CD8-positive, alpha-beta memory T cell (primary cell): ENCODE measurements around the gene TBC1D14. TPM values are rescaled to one million over a fixed set of nuclear protein-coding genes. Genes with fewer than 3 reads are reported as not detected.
"Not testable (repeated sequence)": the region's sequence is repeated elsewhere in the genome, so short reads cannot be mapped to it uniquely, and the experiment has no call there.

ENCODE experiments used
- CTCF ChIA-PET: fragments of 350-600 bp; sonication (Branson Sonifier 250); formaldehyde crosslinking; loops from one replicate; lab custom pipeline; 2021; ENCODE audit warnings: antibody characterized with exemption; lab: Charles Lee
- POLR2A ChIA-PET: fragments of 350-600 bp; sonication (Branson Sonifier 250); formaldehyde crosslinking; loops from one replicate; lab custom pipeline; 2021; ENCODE audit warnings: antibody characterized with exemption; lab: Charles Lee
- DNase-seq, 5 donors: peaks; one replicate each; pipeline versions ENCODE4 v3.0.0 to v3.0.0-alpha.2; 2020 to 2022; ENCODE audit warnings: mixed read lengths in 1 of 5
- H3K27ac ChIP-seq: one replicate; pipeline ENCODE4 v1.7.0; 2013; ENCODE audit warnings: low read depth, mild to moderate bottlenecking, low read length, moderate library complexity
- H3K27me3 ChIP-seq: 2 replicates; pipeline ENCODE4 v1.7.0; 2013; ENCODE audit warnings: low read length, mild to moderate bottlenecking; ENCODE audit not compliant: insufficient read depth, poor library complexity, severe bottlenecking
- H3K36me3 ChIP-seq: 2 replicates; pipeline ENCODE4 v1.7.0; 2013; ENCODE audit warnings: mild to moderate bottlenecking, low read length, moderate library complexity; ENCODE audit not compliant: insufficient read depth
- H3K4me1 ChIP-seq: 2 replicates; pipeline ENCODE4 v1.7.0; 2013; ENCODE audit warnings: mild to moderate bottlenecking, low read length, moderate library complexity; ENCODE audit not compliant: insufficient read depth
- H3K4me3 ChIP-seq: 2 replicates; pipeline ENCODE4 v1.7.0; 2013; ENCODE audit warnings: mild to moderate bottlenecking, low read length
- H3K9me3 ChIP-seq: 2 replicates; pipeline ENCODE4 v1.7.0; 2013; ENCODE audit warnings: mild to moderate bottlenecking, low read length
- H3K27ac Mint-ChIP-seq, 8 donors: one replicate each; pipeline ENCODE4 v1.8.0; 2020 to 2021; ENCODE audit warnings: mixed read lengths in 8 of 8, mild to moderate bottlenecking in 6 of 8, inconsistent platforms in 3 of 8, moderate library complexity in 3 of 8
- H3K27me3 Mint-ChIP-seq, 2 donors: one replicate each; pipeline ENCODE4 v1.8.0; 2020 to 2021; ENCODE audit warnings: mixed read lengths in 2 of 2, mild to moderate bottlenecking in 1 of 2, moderate library complexity in 1 of 2
- H3K36me3 Mint-ChIP-seq, 3 donors: one replicate each; pipeline ENCODE4 v1.8.0; 2020 to 2021; ENCODE audit warnings: mixed read lengths in 3 of 3, inconsistent platforms in 1 of 3, mild to moderate bottlenecking in 1 of 3
- H3K4me1 Mint-ChIP-seq, 3 donors: one replicate each; pipeline ENCODE4 v1.8.0; 2020 to 2021; ENCODE audit warnings: mixed read lengths in 3 of 3, inconsistent platforms in 1 of 3, mild to moderate bottlenecking in 1 of 3
- H3K4me3 Mint-ChIP-seq, 7 donors: one replicate each; pipeline ENCODE4 v1.8.0; 2020 to 2021; ENCODE audit warnings: mixed read lengths in 7 of 7, mild to moderate bottlenecking in 6 of 7, moderate library complexity in 4 of 7, inconsistent platforms in 2 of 7
- H3K9me3 Mint-ChIP-seq, 5 donors: one replicate each; pipeline ENCODE4 v1.8.0; 2020 to 2022; ENCODE audit warnings: mixed read lengths in 5 of 5, mild to moderate bottlenecking in 3 of 5, moderate library complexity in 2 of 5, inconsistent platforms in 1 of 5
- polyA plus RNA-seq: library from polyadenylated mRNA; unstranded; fragments of 300-500 nt; fragmentation: Illumina TruSeq; gene quantifications from one replicate; pipeline ENCODE4 v1.2.3, GENCODE V29; 2021
- total RNA-seq, 2 experiments: library from RNA; stranded (reverse); gene quantifications; one replicate each; pipeline ENCODE4 v1.2.3, GENCODE V29; 2021

Gene TBC1D14
- total and polyA plus RNA-seq, 3 experiments from 2014 or later = 38.0 to 48.5 (median 43.7) TPM

DNA sequence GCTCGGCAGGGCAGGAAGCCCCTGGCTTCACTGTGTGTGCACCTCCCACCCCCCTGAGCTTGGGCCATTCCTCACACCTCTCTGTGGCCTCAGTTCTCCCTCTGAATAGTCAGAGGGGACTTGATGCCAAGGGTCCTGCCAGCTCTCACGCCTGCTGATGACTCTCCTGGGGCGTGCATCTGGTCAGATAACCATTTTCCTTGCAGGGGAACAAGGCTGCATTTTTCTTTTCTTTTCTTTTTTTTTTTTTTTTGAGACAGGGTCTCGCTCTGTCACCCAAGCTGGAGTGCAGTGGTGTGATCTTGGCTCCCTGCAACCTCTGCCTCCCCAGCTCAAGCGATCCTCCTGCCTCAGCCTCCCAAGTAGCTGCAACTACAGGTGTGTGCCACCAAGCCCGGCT is 3.1 kb upstream of the TBC1D14 start:
- H3K27ac Mint-ChIP-seq, H3K4me3 Mint-ChIP-seq, H3K27me3 ChIP-seq, H3K36me3 Mint-ChIP-seq, H3K9me3 ChIP-seq, H3K9me3 Mint-ChIP-seq, H3K36me3 ChIP-seq, DNase-seq, H3K27ac ChIP-seq, H3K27me3 Mint-ChIP-seq, H3K4me3 ChIP-seq: not testable (repeated sequence)
- H3K4me1 ChIP-seq = peaks cover 36% of the 10 kb centered on the region
- peaks cover 29 to 37% (median 36%) of the 10 kb centered on the region in 3 donors for H3K4me1 Mint-ChIP-seq
- ChIA-PET POLR2A (interaction anchor here (0.6 kb wide), 1 partner anchor 52 kb away, joined by 3 read pairs; no protein-coding TSS in a partner anchor), CTCF (interaction anchor here (1.1 to 3.4 kb wide), 5 partner anchors 20 to 165 kb away, joined by 3 to 9 read pairs (median 3); no protein-coding TSS in a partner anchor)

DNA sequence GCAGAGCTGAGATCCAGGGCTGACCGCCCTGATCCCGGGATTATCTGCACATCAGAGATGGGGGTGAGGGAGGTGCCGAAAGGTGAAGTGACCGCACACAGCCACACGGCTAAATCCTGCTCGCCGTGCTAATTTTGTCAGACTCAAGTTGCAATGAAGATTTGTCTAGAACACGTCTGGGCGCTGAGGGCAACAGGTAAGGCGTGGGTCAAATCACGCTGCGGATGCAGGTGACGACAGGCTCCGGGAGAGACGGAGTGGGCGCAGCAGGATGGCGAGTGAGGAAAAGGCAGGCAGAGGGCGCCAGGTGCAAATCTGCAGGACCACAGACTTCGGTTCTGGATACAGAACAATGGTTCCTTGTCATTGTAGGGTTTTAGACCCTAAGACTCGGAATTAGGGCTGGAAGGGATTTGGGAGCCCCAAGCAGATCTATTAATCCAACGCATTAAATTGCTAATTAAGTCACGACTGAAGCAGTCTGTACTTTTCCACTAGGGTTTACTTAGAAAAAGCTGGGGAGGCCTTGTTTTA is 1.9 kb upstream of the TBC1D14 start:
- Mint-ChIP-seq H3K27me3 (no peaks in the 10 kb centered on the region), H3K9me3 (no peaks in the 10 kb centered on the region), H3K4me1 (peaks cover 35 to 48% (median 47%) of the 10 kb centered on the region in 3 donors), H3K27ac (peak overlapping the region in 2 of 8 donors; percentile 60 to 79), H3K36me3 (peaks cover 0 to 4% (median 0%) of the 10 kb centered on the region in 3 donors), H3K4me3 (peak overlapping the region in 6 of 7 donors; percentile 30 to 94 (median 56))
- Histone ChIP-seq H3K27ac (no peak overlapping the region), H3K27me3 (no peaks in the 10 kb centered on the region), H3K4me3 (no peak overlapping the region), H3K9me3 (no peaks in the 10 kb centered on the region), H3K4me1 (peaks cover 45% of the 10 kb centered on the region), H3K36me3 (no peaks in the 10 kb centered on the region)
- DNase-seq = no peak
- ChIA-PET CTCF (interaction anchor here (1.3 to 3.4 kb wide), 8 partner anchors 9 to 162 kb away, joined by 3 to 15 read pairs (median 4); no protein-coding TSS in a partner anchor), POLR2A (interaction anchor here (2.1 to 2.3 kb wide), 2 partner anchors 9 to 10 kb away, joined by 8 to 34 read pairs; no protein-coding TSS in a partner anchor)

DNA sequence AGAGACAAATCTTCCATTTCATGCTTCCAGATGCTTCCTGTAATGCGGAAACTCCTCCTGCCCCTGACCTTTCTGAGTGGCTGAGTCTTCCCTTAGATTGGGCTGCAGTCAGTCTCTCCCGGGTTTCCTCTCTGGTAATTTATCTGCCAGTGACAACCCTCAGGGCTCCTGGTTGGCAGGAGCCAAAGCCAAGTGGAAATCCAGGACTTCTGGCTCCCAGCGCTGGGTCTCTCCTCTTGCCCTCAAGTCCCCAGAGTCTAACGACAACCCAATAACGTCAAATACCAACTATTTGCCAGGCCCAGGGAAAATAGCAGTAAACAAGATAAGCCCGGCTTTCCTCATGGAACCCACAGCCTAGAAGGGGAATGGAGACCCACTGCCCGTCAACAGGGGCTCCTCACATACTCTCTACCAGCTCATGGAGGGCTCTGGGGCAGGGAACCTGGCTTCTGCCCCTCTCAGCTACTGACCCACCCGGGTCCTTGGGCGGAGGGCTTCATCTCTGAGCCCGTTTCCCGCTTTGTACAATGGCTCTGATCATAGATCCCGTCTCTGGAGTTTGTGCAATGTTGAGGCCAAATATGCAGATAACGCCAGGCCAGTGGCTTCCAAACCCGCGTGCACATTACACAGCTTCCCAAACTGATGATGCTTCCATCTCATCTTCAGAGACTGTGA is 1.1 kb upstream of the TBC1D14 start:
- Histone ChIP-seq H3K4me1 (peaks cover 52% of the 10 kb centered on the region), H3K27me3 (no peaks in the 10 kb centered on the region), H3K4me3 (peak overlapping the region; percentile 64), H3K36me3 (no peaks in the 10 kb centered on the region), H3K27ac (peak overlapping the region; percentile 77), H3K9me3 (no peaks in the 10 kb centered on the region)
- POLR2A ChIA-PET = interaction anchor here (1.0 to 2.9 kb wide), 13 partner anchors 9 to 268 kb away, joined by 3 to 34 read pairs (median 7); partner anchors contain the start of genes GRPEL1, MRFAP1 and TADA2B
- Mint-ChIP-seq H3K27ac (peak overlapping the region; percentile 62 to 95 (median 91)), H3K4me1 (peaks cover 41 to 57% (median 51%) of the 10 kb centered on the region in 3 donors), H3K27me3 (no peaks in the 10 kb centered on the region), H3K9me3 (no peaks in the 10 kb centered on the region), H3K4me3 (peak overlapping the region; percentile 89 to 94 (median 90)), H3K36me3 (peaks cover 0 to 4% (median 0%) of the 10 kb centered on the region in 3 donors)
- CTCF ChIA-PET = interaction anchor here (0.6 to 2.5 kb wide), 21 partner anchors 8 to 267 kb away, joined by 3 to 15 read pairs (median 4); partner anchors contain the start of genes GRPEL1 and TADA2B
- DNase-seq = no peak

DNA sequence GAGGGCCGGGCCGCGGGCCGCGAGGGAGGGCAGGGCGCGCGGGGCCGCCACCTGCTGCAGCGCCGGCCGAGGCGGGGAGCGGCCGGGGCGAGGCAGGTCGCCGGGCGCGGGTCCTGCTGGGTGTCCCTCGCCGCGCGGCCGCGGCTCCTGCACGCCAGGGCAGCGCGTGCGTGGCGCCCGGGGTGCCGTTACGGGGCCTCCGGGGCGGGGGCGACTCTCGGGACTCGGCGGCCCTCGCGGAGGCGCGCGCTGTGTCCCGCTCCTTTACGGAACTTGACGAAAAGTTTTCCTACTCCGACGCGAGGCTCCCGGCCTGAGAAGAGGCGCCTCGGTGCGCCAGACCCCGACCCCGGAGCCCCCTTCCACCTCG is 329 bp downstream of the TBC1D14 start:
- Histone ChIP-seq H3K4me1 (peaks cover 46% of the 10 kb centered on the region), H3K4me3 (peak overlapping the region; percentile 56), H3K9me3 (no peaks in the 10 kb centered on the region), H3K27ac (peak overlapping the region; percentile 77), H3K27me3 (no peaks in the 10 kb centered on the region), H3K36me3 (no peaks in the 10 kb centered on the region)
- peak overlapping the region in 5 of 8 donors; percentile 78 to 94 (median 87) for H3K27ac Mint-ChIP-seq
- H3K9me3 Mint-ChIP-seq = no peaks in the 10 kb centered on the region
- peaks cover 0 to 4% (median 0%) of the 10 kb centered on the region in 3 donors for H3K36me3 Mint-ChIP-seq
- H3K4me3 Mint-ChIP-seq = peak overlapping the region; percentile 86 to 96 (median 90)
- no peak for DNase-seq
- CTCF ChIA-PET = interaction anchor here (0.8 to 2.5 kb wide), 12 partner anchors 11 to 235 kb away, joined by 3 to 15 read pairs (median 5); partner anchors contain the start of gene TADA2B
- H3K4me1 Mint-ChIP-seq = peaks cover 43 to 63% (median 47%) of the 10 kb centered on the region in 3 donors
- H3K27me3 Mint-ChIP-seq = no peaks in the 10 kb centered on the region
- POLR2A ChIA-PET = interaction anchor here (0.5 to 2.9 kb wide), 17 partner anchors 8 to 269 kb away, joined by 3 to 34 read pairs (median 6); partner anchors contain the start of genes GRPEL1, KIAA0232, MRFAP1 and MRFAP1L1

GRCh38 chr4:6910340-6910959 is 824 bp downstream of the TBC1D14 start:
- Mint-ChIP-seq H3K9me3 (no peaks in the 10 kb centered on the region), H3K4me3 (peak overlapping the region; percentile 86 to 96 (median 90)), H3K36me3 (peaks cover 0 to 4% (median 0%) of the 10 kb centered on the region in 3 donors), H3K4me1 (peaks cover 44 to 68% (median 48%) of the 10 kb centered on the region in 3 donors), H3K27me3 (no peaks in the 10 kb centered on the region), H3K27ac (peak overlapping the region; percentile 78 to 97 (median 90))
- ChIA-PET POLR2A (interaction anchor here (0.5 to 2.9 kb wide), 4 partner anchors 11 to 77 kb away, joined by 4 to 21 read pairs (median 5); no protein-coding TSS in a partner anchor), CTCF (interaction anchor here (1.1 to 1.9 kb wide), 4 partner anchors 11 to 64 kb away, joined by 3 to 8 read pairs (median 4); no protein-coding TSS in a partner anchor)
- no peak for DNase-seq
- no peaks in the 10 kb centered on the region for H3K9me3 ChIP-seq
- H3K27me3 ChIP-seq = no peaks in the 10 kb centered on the region
- H3K4me1 ChIP-seq = peaks cover 51% of the 10 kb centered on the region
- H3K4me3 ChIP-seq = peak overlapping the region; percentile 56
- H3K27ac ChIP-seq = peak overlapping the region; percentile 77
- no peaks in the 10 kb centered on the region for H3K36me3 ChIP-seq

- H3K4me1 Mint-ChIP-seq = peaks cover 47 to 75% (median 53%) of the 10 kb centered on the region in 3 donors
- H3K4me3 Mint-ChIP-seq = peak overlapping the region; percentile 86 to 96 (median 90)
- Histone ChIP-seq H3K9me3 (no peaks in the 10 kb centered on the region), H3K27me3 (no peaks in the 10 kb centered on the region), H3K27ac (peak overlapping the region; percentile 27), H3K36me3 (no peaks in the 10 kb centered on the region), H3K4me1 (peaks cover 56% of the 10 kb centered on the region), H3K4me3 (peak overlapping the region; percentile 56)
- peak overlapping the region; percentile 78 to 97 (median 88) for H3K27ac Mint-ChIP-seq
- H3K36me3 Mint-ChIP-seq = peaks cover 0 to 4% (median 0%) of the 10 kb centered on the region in 3 donors
- H3K9me3 Mint-ChIP-seq = no peaks in the 10 kb centered on the region
- POLR2A ChIA-PET = interaction anchor here (0.7 to 2.9 kb wide), 4 partner anchors 12 to 76 kb away, joined by 4 to 21 read pairs (median 5); no protein-coding TSS in a partner anchor
- CTCF ChIA-PET = interaction anchor here (0.7 to 1.9 kb wide), 7 partner anchors 11 to 235 kb away, joined by 3 to 8 read pairs (median 3); no protein-coding TSS in a partner anchor
- H3K27me3 Mint-ChIP-seq = no peaks in the 10 kb centered on the region
- DNase-seq = no peak
Measured at GRCh38 chr4:6910960-6911874, 1.6 kb downstream of the TBC1D14 start.
